Heart left ventricle (tissue), 13 donors: Measurements from ENCODE around the gene ARFGAP1.

Experiments used
- POLR2A ChIP-seq, 2 donors: fragments of 450-650 bp; IDR thresholded peaks; one replicate each; pipeline ENCODE4 v1.6.1; 2017; ENCODE audit warnings: antibody characterized with exemption in 2 of 2, mild to moderate bottlenecking in 2 of 2, moderate library complexity in 2 of 2
- TF ChIP-seq, protein P1 (sequence below), 12 donors: fragments of 200-600 bp; sonication (generic) in 4 of 12; IDR thresholded peaks; one replicate each; pipeline versions ENCODE4 v1.5.0 to v1.8.0; 2018 to 2022; ENCODE audit warnings: antibody characterized with exemption in 12 of 12, mild to moderate bottlenecking in 5 of 12
- donor health status: ischemic (EF 13 %, LVEDD 7.1; RV severe dilation, severe dysfunction).
- donor health status: DM: no; HTN: yes; CAD: no.
- donor health status: DM: no; HTN: no; CAD: no.
- donor health status: ischemic (EF 25% LVEDD 6.9; RV normal size, moderate dysfunction).
- donor health status: ischemic (EF 25% LVEDD 5.7; RV mildly dilated, moderate dysfunction).
- donor health status: ischemic (EF 35%, LVEDD 5.7; RV mildly dilated, moderate dysfunction).
- donor health status: nonischemic (EF 11% LVEDD 7.7; RV severe dilation, severe dysfunction).
- donor health status: DM: yes; HTN: yes; CAD: no.
- donor health status: PGD.
- donor health status: ischemic (EF 29% LVEDD 5.4; RV normal size, mild dysfunction).
- donor health status: nonischemic (EF 23%, LVEDD 6.1; RV moderate dilation, normal function).

DNA sequence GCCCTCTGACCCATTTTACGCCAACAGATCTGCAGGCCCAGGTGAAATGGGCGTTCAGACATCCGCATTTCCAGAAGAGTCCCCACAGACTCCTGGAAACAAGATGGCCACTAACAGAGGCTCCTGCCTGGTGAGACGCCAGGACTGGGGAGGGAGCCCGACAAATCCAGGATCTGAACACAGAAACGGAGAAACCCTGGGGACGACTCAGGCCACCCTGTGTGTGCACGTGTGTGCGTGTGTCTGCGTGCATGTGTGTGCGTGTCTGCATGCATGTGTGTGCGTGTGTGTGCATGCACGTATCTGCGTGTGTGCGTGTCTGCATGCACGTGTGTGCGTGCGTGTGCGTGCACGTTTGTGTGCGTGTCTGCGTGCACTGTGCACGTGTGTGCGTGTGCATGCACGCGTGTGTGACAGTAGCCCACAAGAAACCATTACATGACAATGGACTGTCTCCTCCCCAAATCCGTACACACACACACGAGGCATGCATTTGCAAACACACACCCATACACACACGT lies 63.7 kb downstream of the ARFGAP1 start:
- TF ChIP-seq, protein P1, sequence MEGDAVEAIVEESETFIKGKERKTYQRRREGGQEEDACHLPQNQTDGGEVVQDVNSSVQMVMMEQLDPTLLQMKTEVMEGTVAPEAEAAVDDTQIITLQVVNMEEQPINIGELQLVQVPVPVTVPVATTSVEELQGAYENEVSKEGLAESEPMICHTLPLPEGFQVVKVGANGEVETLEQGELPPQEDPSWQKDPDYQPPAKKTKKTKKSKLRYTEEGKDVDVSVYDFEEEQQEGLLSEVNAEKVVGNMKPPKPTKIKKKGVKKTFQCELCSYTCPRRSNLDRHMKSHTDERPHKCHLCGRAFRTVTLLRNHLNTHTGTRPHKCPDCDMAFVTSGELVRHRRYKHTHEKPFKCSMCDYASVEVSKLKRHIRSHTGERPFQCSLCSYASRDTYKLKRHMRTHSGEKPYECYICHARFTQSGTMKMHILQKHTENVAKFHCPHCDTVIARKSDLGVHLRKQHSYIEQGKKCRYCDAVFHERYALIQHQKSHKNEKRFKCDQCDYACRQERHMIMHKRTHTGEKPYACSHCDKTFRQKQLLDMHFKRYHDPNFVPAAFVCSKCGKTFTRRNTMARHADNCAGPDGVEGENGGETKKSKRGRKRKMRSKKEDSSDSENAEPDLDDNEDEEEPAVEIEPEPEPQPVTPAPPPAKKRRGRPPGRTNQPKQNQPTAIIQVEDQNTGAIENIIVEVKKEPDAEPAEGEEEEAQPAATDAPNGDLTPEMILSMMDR (IDR thresholded peaks at IDR 0.05): no peak
- no peak for TF ChIP-seq POLR2A (IDR thresholded peaks at IDR 0.05)
